Glutamatergic neuron (in vitro differentiated cells): ENCODE measurements around the gene PADI2. TPM values are rescaled to one million over a fixed set of nuclear protein-coding genes. Genes with fewer than 3 reads are reported as not detected.

Experiments
- DNase-seq: peaks from one replicate; pipeline ENCODE4 v3.0.0; 2022
- H3K27ac Mint-ChIP-seq: one replicate; pipeline ENCODE4 v1.8.0; 2020; ENCODE audit warnings: mild to moderate bottlenecking, mixed read lengths, inconsistent platforms; ENCODE audit not compliant: unreplicated experiment
- H3K27me3 Mint-ChIP-seq: one replicate; pipeline ENCODE4 v1.8.0; 2020; ENCODE audit warnings: mild to moderate bottlenecking, moderate library complexity, mixed read lengths, inconsistent platforms; ENCODE audit not compliant: unreplicated experiment
- H3K36me3 Mint-ChIP-seq: one replicate; pipeline ENCODE4 v1.8.0; 2020; ENCODE audit warnings: mild to moderate bottlenecking, mixed read lengths, inconsistent platforms; ENCODE audit not compliant: unreplicated experiment
- H3K4me1 Mint-ChIP-seq: one replicate; pipeline ENCODE4 v1.8.0; 2020; ENCODE audit warnings: mild to moderate bottlenecking, low read depth, mixed read lengths, inconsistent platforms; ENCODE audit not compliant: unreplicated experiment
- H3K4me3 Mint-ChIP-seq: one replicate; pipeline ENCODE4 v1.8.0; 2020; ENCODE audit warnings: mild to moderate bottlenecking, mixed read lengths, inconsistent platforms; ENCODE audit not compliant: unreplicated experiment
- H3K9me3 Mint-ChIP-seq: one replicate; pipeline ENCODE4 v1.8.0; 2020; ENCODE audit warnings: mild to moderate bottlenecking, moderate library complexity, mixed read lengths, inconsistent platforms; ENCODE audit not compliant: unreplicated experiment
- CTCF ChIP-seq: fragments of 200-600 bp; sonication (generic); IDR thresholded peaks from one replicate; pipeline ENCODE4 v1.5.0; 2021; ENCODE audit not compliant: partially characterized antibody, unreplicated experiment
- total RNA-seq: library from RNA; stranded (reverse); fragmentation: NEBNext Ultra II Directional; extraction: Animal tissue kit (Norgen Biotek cat#: 25700); gene quantifications from one replicate; pipeline ENCODE4 v1.2.1, GENCODE V29; 2021; ENCODE audit not compliant: unreplicated experiment

Gene PADI2
- total RNA-seq, 1 donor from 2014 or later = 0.74 TPM

GRCh38 chr1:17055801-17056200, 63.5 kb downstream of the PADI2 start:
- Mint-ChIP-seq H3K9me3 (no peaks in the 10 kb centered on the region), H3K27ac (no peak overlapping the region), H3K36me3 (no peaks in the 10 kb centered on the region), H3K4me3 (no peak overlapping the region), H3K4me1 (peaks cover 8% of the 10 kb centered on the region), H3K27me3 (peaks cover 4% of the 10 kb centered on the region)
- no peak for TF ChIP-seq CTCF
- DNase-seq = no peak

DNA sequence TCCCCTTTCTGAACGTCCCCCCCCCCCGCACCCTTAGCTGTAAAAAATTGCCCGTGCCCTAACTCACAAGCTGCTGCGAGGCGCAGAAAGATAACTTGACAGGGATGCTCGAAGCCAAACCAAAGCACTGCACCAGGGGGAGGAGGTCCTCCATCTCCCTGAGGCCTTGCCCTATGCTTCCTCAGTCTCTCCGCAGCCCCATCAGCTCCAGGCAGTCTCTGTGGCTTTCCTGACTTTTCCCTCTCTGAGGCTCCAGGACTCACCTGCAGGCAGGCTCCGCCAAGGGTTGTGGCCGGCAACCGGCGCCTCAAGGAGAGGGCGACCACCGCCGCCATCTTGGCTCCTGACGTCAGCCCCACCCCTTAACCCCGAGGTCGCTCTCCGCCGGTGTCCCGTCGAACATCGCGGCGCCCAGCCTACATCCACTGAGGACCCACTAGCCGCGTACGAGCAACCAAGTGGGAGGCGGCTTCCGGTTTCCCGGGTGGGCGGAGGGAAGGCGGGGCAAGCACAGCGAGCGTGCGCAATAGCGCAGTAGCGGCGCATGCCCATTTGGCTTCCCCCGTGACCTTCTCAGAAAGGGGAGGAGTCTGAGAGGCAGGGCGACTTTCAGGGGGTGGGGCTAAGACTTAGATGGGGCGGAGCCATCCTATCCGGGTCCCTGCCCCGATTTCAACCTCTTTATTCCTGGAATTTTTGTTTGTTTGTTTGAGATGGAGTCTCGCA, 65.4 kb downstream of the PADI2 start, which contains the start of gene SDHB:
Gene SDHB (minus strand): TSS at position 348 of the 726 bp plus-strand sequence. CDS start 13 bp downstream, at position 335.
- H3K4me1 Mint-ChIP-seq = no peaks in the 10 kb centered on the region
- peak within 1 kb of the TSS; percentile 83 for H3K27ac Mint-ChIP-seq
- no peaks in the 10 kb centered on the region for H3K9me3 Mint-ChIP-seq
- peak; percentile 99 for DNase-seq
- H3K36me3 Mint-ChIP-seq = no peaks in the 10 kb centered on the region
- H3K4me3 Mint-ChIP-seq = peak within 1 kb of the TSS; percentile 90
- peaks cover 4% of the 10 kb centered on the region for H3K27me3 Mint-ChIP-seq
- no peak for TF ChIP-seq CTCF

- peak overlapping the region; percentile 90 for H3K4me3 Mint-ChIP-seq
- DNase-seq = no peak
- H3K36me3 Mint-ChIP-seq = no peaks in the 10 kb centered on the region
- no peaks in the 10 kb centered on the region for H3K4me1 Mint-ChIP-seq
- no peak for TF ChIP-seq CTCF
- peak overlapping the region; percentile 83 for H3K27ac Mint-ChIP-seq
- peaks cover 3% of the 10 kb centered on the region for H3K27me3 Mint-ChIP-seq
- H3K9me3 Mint-ChIP-seq = no peaks in the 10 kb centered on the region
Measured at GRCh38 chr1:17053086-17053684, 66.1 kb downstream of the PADI2 start.

DNA sequence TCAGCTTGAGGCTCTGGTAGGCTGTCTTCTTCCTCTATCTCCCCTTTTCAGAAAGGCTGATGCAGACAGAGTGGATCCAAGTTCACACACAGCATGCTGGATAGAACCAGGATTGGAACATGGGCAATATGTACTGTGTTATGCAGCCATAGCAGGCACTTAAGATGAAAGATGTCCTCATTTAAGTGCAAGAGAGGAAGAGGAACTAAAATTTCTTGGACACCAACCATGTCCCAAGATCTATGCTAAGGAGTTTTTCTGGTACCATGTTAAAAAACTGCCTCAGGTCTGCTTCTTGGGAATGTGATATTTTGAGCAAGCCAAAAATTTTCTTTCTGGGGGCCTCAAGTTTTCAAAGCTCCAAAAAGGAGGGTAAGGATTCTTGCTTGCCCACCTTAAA, 66.6 kb downstream of the PADI2 start:
- H3K4me3 Mint-ChIP-seq = peak overlapping the region; percentile 90
- no peaks in the 10 kb centered on the region for H3K36me3 Mint-ChIP-seq
- TF ChIP-seq CTCF = no peak
- DNase-seq = no peak
- H3K27me3 Mint-ChIP-seq = no peaks in the 10 kb centered on the region
- H3K4me1 Mint-ChIP-seq = no peaks in the 10 kb centered on the region
- no peak overlapping the region for H3K27ac Mint-ChIP-seq
- H3K9me3 Mint-ChIP-seq = no peaks in the 10 kb centered on the region

DNA sequence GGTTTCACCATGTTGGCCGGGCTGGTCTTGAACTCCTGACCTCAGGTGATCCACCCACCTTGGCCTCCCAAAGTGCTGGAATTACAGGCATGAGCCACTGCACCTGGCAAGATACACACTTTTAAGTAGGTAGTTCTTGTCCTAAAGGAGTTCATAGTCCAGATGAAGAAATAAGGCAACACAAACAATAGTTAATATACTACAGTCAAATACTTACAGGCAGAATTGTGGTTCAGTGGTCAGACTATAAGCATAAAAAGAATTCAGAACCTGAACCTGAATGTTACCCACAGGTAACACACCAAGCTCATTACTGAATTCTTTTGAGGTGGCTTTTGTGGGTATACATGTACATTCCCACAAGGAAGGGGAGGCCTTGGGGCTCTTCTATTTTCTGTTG, 67.2 kb downstream of the PADI2 start:
- Mint-ChIP-seq H3K36me3 (no peaks in the 10 kb centered on the region), H3K4me1 (no peaks in the 10 kb centered on the region), H3K27ac (no peak overlapping the region), H3K4me3 (peak overlapping the region; percentile 49), H3K27me3 (no peaks in the 10 kb centered on the region), H3K9me3 (no peaks in the 10 kb centered on the region)
- no peak for TF ChIP-seq CTCF
- DNase-seq = no peak
